Colon (tissue), 2 donors: ENCODE results near the gene MUC5AC.
"Not testable (repeated sequence)": the region's sequence is repeated elsewhere in the genome, so short reads cannot be mapped to it uniquely, and the experiment has no call there.

Source experiments
- FAIRE-seq: peaks from 2 replicates; lab custom pipeline; 2012; peaks lifted over from hg19 to GRCh38; lab: Jason Lieb, UNC
- donor health status: control.
- donor health status: control.

Gene MUC5AC

DNA sequence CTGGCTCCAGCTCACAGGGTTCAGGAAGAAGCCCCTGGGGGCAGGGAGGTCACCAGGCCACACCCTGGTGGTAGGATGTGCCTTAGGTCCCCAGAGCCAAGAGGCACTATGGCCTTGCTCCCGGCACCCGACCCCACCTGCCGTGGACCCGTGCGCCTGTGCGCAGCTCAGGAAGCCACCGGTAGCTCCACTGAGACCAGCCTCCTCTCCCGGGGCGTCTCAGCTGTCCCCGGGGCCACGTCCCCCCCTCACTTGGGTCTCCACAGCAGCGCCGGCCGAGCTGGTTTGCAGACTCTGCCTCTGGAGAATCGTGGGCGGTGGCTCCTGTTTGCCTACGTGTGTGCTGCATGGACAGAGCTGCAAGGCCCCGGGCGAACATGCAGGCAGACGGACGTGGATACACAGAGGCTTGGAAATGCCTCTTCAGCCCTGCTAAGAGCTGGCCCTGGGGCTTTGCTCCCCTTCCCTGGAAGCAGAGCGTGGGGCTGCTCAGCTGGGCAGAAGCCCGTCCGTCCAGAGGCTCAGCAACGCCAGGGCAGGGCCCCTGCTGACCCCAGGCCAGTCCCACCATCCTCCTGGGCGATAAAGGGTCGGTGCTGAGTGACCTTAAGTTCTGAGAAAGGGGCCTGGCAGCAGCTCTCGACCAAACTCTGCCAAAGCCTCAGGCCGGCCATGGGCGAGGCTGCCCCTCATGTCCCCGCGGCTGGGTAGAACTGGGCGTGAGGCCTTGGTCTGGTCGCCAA lies 49.8 kb downstream of the MUC5AC start:
- no peak for FAIRE-seq

GRCh38 chr11:1208144-1208393 lies 50.3 kb downstream of the MUC5AC start:
- FAIRE-seq, result no peak

- no peak for FAIRE-seq
Measured at GRCh38 chr11:1208394-1209261, 50.9 kb downstream of the MUC5AC start.

DNA sequence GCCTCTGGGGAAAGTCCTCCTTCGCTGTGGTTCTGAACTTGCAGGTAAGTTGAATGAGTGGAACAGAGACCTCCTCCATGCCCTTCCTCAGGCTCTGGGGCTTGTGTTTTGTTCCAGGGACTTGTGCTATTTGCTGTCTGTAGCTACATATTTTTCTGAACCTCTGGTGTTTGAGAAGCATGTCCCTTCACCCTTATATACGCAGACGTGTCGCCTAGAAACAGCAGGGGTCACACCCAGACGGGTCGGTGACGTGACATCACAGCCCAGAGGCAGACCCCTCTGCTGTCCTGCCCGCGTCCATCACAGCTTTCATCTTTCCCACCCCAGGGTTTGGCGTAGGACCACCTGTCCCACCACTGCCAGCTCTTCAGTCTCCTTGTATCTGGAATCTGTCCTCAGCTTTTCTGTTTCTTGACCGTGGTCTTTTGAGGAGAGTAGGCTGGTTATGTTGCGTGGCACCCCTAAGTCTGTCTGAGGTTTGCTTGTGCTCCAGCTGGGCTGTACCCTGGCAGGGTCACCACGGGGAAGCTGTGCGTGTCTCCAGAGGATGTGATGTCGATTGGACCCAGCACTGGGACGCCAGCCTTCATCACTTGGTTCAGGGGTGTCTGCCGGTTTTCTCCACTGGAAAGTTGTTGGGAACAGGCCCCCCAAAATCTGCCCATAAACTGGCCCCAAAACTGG lies 51.8 kb downstream of the MUC5AC start:
- FAIRE-seq, result no peak

DNA sequence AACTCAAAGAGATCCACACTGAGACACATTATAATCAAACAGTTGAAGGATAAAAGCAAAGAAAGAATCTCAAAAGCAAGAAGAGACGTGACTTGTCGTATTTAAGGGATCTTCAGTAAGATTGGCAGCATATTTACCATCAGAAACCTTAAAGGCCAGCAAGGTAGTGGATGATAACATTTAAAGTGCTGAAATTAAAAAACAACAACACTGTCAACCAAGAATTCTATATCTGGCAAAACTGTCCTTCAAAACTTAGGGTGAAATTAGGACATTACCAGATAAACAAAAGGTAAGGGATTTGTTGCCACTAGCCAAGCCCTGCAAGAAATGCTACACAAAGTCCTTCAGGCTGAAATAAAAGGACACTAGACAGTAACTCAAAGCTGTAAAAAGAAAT lies 54.1 kb downstream of the MUC5AC start:
- no peak for FAIRE-seq

DNA sequence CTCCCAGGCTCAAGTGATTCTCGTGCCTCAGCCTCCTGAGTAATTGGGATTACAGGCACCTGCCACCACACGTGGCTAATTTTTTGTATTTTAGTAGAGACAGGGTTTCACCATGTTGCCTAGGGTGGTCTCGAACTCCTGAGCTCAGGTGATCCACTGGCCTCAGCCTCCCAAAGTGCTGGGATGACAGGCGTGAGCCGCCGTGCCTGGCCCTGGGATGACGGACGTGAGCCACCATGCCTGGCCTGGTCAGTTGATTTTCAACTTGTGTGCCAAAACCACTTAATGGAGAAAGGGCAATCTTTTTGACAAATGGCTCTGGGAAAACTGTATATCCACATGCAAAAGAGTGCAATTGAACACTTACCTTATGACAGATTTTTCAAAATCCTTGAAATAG lies 58.1 kb downstream of the MUC5AC start:
- FAIRE-seq, result not testable (repeated sequence)

GRCh38 chr11:1217151-1217550 lies 59.4 kb downstream of the MUC5AC start:
- FAIRE-seq, result no peak

DNA sequence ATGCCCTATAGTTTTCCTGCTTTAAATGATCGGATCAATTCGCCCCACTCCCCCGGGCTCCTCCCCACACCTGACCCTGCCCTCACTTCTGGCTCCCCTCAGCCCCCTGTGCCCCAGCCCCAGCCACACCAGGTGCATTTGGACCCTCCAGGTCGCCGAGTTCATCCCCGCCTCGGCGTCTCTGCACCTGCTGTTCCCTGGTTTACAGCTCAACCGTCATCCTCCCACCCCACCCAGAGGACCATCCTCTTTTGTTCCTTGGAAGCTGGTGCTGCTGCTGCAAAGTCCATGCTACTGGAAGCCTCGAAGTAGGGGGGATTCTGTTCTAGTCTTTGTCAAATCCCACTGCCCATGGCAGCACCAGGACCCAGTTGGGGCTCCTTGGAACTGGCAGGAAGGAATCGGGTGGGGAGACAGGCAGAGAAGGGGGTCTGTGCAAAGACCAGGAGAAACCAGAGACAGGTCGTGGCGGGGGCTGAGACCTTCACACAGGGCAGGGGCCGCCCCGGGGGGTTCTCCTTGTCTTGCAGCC lies 60.6 kb downstream of the MUC5AC start:
- FAIRE-seq, result no peak

GRCh38 chr11:1218788-1219445 lies 61.2 kb downstream of the MUC5AC start:
- FAIRE-seq, result no peak

GRCh38 chr11:1219446-1219833 lies 61.7 kb downstream of the MUC5AC start:
- no peak for FAIRE-seq

DNA sequence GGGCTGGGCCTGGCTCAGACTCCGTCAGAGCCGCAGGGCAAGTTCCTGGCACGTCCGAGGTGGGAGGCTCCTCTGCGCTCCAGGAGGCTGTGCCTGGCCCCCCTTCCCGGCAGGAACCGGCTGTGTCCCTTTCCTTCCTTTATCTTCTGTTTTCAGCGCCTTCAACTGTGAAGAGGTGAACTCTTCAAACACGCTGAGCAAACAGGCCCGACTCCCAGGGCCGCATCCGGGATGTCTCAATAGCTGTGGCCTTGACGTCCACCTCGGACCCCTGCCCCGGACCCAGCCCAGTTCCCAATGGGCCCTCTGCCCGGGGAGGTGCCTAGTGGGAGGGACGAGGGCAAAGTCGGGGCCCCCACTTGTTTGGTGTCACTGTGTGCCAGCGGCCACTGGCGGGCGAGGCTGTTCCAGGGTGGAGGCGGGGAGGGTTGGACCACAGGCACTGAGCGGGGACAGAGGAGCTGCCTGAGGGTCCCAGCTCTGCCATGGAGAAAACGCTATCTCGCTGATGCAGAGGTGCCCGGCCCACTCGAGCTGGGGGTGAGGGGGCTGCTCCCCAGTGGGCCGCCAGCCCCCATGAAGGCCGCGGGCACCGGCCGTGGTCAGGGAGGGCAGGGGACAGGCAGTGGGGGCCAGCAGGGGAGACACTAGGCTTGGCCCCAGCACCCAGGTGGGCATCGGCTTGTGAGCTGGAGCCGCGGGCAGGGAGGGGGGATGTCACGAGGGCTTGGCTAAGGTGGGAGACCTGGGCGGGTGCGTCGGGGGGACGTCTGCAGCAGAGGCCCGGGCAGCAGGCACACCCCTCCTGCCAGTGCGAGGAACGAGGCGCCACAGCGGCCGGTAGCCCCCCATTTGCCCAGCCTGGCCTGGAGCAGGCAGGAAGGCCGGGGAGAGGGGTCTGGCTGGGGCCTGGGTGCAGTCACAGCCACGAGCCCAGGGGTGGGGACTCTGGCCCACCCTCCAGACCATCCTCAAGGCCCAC lies 62.4 kb downstream of the MUC5AC start:
- FAIRE-seq, result no peak

DNA sequence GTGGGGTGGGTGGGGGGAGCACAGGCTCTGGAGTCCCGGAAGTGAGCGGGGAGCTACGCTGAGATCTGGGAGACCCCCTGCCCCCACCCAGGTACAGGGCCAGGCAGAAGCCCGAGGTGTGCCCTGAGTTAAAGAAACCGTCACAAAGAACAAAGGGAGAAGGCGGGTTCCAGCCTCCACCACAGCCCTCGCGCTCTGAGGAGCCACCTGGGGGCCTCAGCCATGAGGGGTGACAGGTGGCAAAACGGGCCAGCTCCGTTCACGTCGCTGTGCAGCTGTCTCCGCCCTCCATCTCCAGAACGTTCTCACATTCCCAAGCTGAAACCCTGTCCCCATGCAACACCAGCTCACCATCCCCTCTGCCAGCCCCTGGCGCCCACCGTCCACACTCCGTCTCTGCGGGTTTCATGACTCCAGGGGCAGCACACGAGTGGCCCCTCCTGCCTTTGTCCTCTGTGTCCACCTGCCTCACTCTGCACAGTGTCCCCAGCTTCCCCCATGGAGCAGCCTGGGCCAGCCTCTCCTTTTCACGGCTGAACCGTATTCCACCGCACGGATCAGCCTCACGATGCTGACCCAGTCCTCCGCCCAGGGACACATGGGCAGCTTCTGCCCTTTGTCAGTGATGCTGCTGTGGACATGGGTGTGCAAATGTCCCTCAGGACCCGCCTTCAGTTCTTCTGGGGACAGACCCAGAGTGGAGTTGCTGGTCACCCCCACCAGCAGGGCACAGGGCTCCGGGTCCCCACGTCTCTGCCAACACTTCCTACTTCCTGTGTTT lies 63.4 kb downstream of the MUC5AC start:
- no peak for FAIRE-seq

DNA sequence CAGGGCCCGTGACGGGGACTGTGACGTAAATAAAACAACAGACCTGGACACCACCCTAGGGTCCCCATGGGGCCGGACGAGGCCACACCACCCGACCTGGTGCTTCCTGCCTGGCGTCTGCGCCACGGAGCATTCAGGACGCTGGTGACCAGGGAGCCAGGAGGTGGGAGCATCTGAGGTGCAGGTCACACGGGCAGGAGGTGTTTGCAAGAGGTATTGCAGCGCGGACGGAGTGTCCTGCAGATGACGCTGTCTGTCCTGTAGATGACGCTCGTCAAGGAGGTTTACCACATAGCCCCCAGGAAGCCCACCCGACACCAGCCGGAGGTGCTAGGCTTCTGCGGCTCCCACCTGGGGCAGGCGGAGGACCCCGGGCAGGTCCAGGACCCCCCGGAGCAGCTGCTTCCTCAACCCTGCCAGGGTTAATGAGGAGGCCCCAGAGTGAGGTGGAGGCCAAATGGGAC lies 64.1 kb downstream of the MUC5AC start:
- no peak for FAIRE-seq

GRCh38 chr11:1222491-1223345 lies 65.0 kb downstream of the MUC5AC start, which contains the start of gene MUC5B:
Gene MUC5B, plus strand, starts transcription at chr11:1223066. Its CDS starts 58 bp downstream, at chr11:1223124.
- no peak for FAIRE-seq

DNA sequence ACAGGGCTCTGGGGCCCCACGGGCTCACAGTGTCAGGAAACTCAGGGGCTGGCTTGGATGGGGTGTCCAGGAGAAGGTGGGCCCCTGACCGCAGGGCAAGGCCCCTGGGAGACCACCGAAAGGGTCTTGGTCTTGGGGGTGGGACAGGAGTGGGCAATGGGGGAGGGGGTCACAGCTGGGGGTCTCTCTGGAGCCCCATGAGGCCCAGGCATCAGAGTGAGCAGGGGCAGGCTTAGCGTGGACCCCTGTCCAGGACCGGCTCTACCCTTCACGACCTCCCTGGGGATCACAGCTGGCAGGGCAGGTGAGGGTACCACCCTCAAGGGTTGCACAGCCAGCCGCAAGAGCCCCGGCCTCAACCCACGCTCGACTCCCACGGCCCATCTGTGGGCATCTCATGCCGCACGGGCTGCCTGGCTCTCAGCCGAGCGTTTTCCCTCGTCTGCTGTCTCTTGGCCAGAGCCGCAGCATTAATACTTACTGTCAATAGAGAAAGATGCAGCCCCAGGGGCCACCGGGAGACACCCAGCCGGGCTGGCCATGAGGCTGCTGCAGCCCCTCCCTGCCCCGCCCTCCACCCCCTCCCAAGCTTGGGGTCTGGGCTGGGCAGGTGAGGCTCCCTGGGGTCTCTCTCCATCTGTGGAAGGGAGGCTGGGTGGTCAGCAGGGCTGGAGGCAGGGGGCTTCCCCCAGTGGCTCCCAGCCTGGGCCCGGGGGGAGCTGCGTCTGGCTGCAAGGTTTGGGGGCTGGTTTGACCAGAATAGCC lies 65.8 kb downstream of the MUC5AC start:
- FAIRE-seq, result no peak

GRCh38 chr11:1224111-1224490 lies 66.3 kb downstream of the MUC5AC start:
- no peak for FAIRE-seq

- no peak for FAIRE-seq
Measured at GRCh38 chr11:1224491-1225385, 67.0 kb downstream of the MUC5AC start.
